HG03571 (cell line): ENCODE measurements around the gene SFXN4.

ENCODE experiments used
- ATAC-seq: cut with Tn5 transposase; IDR thresholded peaks from one replicate; pipeline ENCODE4 v1.9.1; 2021; ENCODE audit not compliant: unreplicated experiment

The SFXN4 gene

DNA sequence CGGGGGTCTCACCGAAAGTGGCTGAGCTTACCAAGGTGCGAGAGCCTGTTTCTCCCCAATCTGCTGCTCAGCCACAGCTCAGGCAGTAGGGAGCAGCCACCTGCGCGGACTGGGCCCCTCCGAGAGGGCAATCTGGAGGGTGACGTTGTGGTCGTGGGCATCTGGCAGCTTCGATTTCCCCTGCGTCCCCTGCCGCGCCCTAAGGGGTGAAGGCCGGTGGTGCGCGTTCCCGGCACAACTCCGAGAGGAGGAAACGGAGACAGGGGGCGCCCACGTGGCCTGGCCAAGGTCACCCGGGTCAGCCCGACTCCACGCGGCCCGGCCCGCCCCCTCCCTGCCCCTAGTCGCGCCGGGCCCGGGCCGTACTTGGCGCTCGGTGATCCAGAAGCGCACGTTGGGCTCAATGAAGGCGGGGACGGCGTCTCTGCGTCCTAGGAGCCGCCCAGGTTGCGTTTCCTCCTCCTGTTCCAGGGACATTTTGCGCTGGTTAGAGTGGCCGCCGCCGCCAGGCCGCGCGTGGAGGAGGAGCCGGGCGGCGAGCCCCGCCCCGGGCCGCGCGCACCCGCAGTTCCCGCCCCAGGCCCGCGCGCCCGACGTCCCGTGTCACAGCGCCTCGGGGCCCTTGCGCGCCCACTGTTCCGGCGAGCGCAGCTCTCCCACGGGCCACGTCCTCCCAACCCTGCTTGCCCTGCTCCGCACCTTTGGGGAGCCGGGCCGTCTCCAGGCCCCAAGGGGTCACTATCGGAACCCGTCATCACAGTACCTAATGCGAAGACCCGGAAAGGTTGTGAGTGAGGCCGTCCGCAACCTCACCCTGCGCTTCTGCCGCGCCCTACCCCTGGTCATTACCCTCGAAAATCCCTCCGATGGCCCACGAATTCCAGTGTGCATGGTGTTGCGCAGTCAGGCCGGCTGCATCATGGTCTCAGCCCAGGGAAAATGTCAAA, at the start of gene SFXN4:
TSS of gene SFXN4 (minus strand) at position 544 of the 947 bp plus-strand sequence. CDS start at position 477, 67 bp downstream.
- peak; percentile 87 for ATAC-seq

- no peak for ATAC-seq
These were observed 46.3 kb upstream of the SFXN4 start for GRCh38 chr10:119211625-119212441.

DNA sequence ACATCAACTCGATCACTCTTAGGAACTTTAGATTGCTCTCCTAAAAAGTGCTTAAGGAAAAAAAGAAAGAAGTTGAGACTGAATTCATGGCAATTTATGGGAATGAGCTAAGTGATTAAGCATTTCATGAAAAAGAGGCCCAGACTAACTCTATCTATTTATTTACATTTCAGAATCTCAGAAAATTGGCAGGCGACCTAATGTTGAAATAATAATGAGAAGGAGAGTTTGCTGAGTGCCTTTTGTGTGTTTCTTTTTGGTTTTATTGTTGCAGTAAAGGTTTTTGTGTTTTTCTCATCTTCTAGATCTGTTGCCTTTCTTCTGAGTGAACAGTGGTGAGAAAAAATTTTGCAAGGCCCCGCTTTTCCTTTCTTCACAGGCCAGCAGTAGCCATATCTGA, 45.7 kb upstream of the SFXN4 start:
- no peak for ATAC-seq

- ATAC-seq = no peak
These were observed 45.1 kb upstream of the SFXN4 start for GRCh38 chr10:119210633-119211032.

- ATAC-seq = no peak
These were observed 44.3 kb upstream of the SFXN4 start for GRCh38 chr10:119209736-119210355.

DNA sequence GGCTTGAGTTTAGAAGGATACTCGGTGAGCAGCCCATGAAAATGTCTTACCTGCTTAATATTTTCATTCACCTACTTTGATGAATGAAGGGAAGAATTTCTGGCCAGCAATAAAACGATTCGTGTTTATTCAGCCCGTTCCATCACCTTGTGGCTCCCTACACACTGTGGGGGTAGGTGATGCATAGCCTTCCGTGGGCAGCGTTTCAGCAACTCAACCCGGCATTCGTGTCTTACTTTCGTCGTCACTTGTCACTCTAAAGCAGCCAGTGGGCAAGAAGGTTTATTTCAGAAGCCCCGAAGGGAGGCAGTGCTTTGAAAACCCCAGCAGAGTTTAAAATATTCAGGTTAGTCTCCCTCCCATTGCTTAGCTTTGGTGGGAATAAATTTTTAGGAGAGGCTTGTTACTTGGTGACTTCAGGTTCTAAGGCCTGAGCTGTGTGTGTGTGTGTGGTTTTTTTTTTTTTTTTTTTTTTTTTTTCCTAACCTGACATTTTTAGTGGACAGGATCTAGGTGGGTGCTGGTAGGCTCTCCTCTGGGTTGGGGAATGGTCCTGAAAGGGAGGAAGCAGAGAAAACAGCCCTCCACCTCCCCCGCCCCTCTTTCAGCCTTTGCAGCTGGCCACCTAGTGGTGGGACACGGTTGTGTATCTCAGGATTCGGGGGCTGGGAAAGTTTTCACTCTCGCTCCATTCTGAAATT, 43.7 kb upstream of the SFXN4 start:
- ATAC-seq = no peak

GRCh38 chr10:119208553-119208940, 43.0 kb upstream of the SFXN4 start:
- no peak for ATAC-seq

DNA sequence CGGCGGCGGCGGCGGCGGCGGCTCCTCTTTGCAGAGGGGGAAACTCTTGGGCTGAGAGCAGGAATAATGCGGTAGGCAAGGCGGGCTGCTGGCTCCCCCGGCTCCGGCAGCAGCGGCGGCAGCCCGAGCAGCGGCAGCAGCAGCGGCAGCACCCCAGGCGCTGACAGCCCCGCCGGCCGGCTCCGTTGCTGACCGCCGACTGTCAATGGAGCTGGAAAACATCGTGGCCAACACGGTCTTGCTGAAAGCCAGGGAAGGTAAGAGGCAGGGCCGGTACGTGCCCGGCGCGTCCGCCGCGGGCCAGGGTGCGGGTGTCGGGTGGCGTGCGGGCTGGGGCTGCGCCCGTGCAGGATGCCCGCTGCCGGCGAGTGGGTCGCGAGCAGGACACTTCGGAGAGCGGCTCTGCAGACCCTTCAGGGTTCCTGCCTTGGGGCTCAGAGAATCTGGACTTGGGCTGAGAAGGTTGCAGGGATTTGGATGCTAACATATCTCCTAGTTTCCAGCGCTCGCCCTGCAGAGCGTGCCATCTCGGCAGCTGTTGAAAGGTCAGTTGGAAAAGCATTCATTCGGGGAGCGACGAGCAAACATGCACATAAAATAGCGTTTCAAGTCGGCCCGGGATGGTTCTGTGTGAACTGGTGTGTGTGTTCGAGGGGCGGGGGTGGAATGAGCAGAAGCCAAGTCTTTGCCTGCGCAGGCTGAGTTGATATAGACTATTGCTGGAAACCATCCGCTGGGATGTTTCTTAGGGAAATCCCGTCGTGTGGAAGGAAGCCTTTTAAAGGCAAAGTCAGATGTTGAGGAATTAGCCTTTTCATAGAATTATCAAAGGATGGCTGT, 42.4 kb upstream of the SFXN4 start:
- ATAC-seq = peak; percentile 5

- ATAC-seq = peak; percentile 72
These were observed 41.8 kb upstream of the SFXN4 start, which contains the start of gene GRK5 for GRCh38 chr10:119207366-119207666. Gene GRK5, plus strand, starts transcription at chr10:119207571. Its CDS starts 347 bp downstream, at chr10:119207918.

- peak; percentile 48 for ATAC-seq
These were observed 41.3 kb upstream of the SFXN4 start for GRCh38 chr10:119206603-119207365.

DNA sequence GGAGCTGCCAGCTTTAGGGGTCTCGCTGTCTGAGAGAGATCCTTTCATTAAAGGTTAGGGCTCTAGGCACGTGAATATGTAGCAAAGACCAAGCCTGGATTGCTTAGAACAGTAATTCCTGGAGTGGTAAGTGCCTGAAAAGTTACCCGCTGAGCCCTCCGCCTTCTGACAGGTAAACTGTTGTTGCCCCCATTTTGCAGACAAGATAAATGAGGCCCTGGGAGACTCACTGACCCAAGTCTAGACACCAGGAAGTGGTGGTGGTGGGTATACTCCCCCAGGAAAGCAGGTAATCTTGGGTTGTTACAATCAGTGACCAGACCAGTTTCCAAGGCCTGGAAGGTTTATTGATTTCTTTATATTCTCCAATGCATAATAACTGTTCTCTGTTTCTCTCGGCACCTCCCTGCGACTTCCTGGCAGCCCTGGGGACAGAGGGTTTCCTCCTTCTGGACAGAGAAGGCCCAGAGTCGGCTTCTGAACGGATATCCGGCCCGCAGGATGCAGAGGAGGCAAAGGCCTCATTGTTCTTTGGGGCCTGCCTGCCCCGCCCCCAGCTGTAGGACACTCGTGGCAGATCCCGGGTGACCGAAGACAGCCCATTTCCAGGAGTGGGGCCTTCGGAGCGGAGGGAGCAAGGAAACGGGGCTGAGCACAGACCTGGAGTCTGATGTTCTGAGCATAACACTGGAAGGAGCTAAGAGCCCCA, 40.5 kb upstream of the SFXN4 start:
- peak; percentile 23 for ATAC-seq

DNA sequence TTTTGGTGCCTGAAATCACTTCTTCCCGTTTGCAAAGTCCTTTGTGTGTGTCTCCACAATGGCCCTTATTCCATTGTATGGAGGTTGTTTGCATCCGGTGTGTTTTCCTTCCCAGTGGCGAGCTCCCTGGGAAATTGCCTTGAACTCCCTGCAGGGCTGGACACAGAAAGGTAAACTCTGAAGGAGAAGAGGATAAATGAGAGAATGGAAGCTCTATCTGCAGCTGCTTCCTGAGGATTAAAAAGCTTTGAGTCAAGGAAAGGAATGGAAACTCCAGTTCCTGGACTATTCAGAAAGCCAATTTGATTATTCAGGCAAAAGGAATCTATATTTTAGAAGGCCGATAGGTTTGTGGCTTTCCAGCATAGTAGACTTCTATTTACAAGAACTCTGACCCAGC, 37.5 kb upstream of the SFXN4 start:
- no peak for ATAC-seq

GRCh38 chr10:119201233-119201632, 35.7 kb upstream of the SFXN4 start:
- ATAC-seq = no peak

- ATAC-seq = no peak
These were observed 33.9 kb upstream of the SFXN4 start for GRCh38 chr10:119199231-119199992.

DNA sequence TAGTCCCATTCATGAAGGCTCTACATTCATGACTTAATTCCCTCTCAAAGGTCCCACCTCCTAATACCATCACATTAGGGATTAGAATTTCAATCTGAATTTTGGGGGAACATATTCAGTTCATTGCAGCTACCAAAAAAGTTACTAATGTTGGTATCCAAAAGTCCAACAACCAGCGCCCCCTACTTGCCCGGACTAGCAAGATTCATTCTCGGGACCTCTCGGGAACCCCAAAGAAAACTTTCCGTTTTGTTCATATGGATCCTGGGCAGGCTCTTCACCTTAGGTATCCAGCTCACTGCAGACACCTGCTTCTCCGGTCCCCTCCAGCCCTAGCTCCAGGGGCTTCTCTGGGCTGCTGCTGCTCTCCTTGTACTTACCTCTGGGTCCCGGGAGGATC, 32.9 kb upstream of the SFXN4 start:
- no peak for ATAC-seq

DNA sequence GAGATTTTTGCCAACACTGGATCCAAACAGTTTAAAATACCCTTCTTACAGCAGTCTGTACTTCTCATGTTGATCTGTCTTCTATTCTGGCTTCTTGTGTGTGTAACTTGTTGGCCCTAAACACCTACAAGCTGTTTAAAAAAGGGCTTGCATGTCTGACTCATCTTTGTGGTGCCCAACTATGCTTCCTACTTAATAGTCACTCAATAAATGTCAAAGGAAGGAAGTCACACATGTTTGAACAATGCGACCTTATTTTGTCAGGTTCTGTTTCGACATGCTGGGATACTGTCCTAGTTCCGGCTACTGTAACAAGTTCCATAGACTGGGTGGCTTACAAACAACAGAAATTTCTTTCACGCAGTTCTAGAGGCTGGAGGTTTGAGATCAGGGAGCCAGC, 32.4 kb upstream of the SFXN4 start:
- no peak for ATAC-seq

- ATAC-seq = no peak
These were observed 26.4 kb upstream of the SFXN4 start for GRCh38 chr10:119191881-119192280.
